ENCODE measurements around the gene FXN.
A peak's percentile ranks its signal among the peaks of the same experiment; 100 is the strongest.
"Not testable (repeated sequence)": the region's sequence is repeated elsewhere in the genome, so short reads cannot be mapped to it uniquely, and the experiment has no call there.

Gene FXN

GRCh38 chr9:69023650-69024049, 11.9 kb upstream of the FXN start:
- no peak for DNase-seq (ENCODE audit: low read depth, low spot score)

GRCh38 chr9:69027355-69028097, 8.0 kb upstream of the FXN start:
- DNase-seq (ENCODE audit: low read depth, low spot score): no peak

- no peak for DNase-seq (ENCODE audit: low read depth, low spot score)
Observed at GRCh38 chr9:69028754-69029153, 6.8 kb upstream of the FXN start.

GRCh38 chr9:69029535-69029934, 6.0 kb upstream of the FXN start:
- no peak for DNase-seq (ENCODE audit: low read depth, low spot score)

GRCh38 chr9:69030851-69031645, 4.5 kb upstream of the FXN start:
- no peak for DNase-seq (ENCODE audit: low read depth, low spot score)

GRCh38 chr9:69034071-69034470, 1.5 kb upstream of the FXN start:
- no peak for DNase-seq (ENCODE audit: low read depth, low spot score)

GRCh38 chr9:69036309-69036708, 757 bp downstream of the FXN start:
- DNase-seq (ENCODE audit: low read depth, low spot score): no peak

- no peak for DNase-seq (ENCODE audit: low read depth, low spot score)
Observed at GRCh38 chr9:69036799-69037198, 1.2 kb downstream of the FXN start.

- no peak for DNase-seq (ENCODE audit: low read depth, low spot score)
Observed at GRCh38 chr9:69040646-69041045, 5.1 kb downstream of the FXN start.

- peak; percentile 70 for DNase-seq (ENCODE audit: low read depth, low spot score)
Observed at GRCh38 chr9:69044240-69045219, 9.0 kb downstream of the FXN start.

GRCh38 chr9:69045821-69046220, 10.3 kb downstream of the FXN start:
- no peak for DNase-seq (ENCODE audit: low read depth, low spot score)

- DNase-seq (ENCODE audit: low read depth, low spot score): no peak
Observed at GRCh38 chr9:69046723-69047122, 11.2 kb downstream of the FXN start.

GRCh38 chr9:69047371-69047770, 11.8 kb downstream of the FXN start:
- no peak for DNase-seq (ENCODE audit: low read depth, low spot score)

- DNase-seq (ENCODE audit: low read depth, low spot score): no peak
Observed at GRCh38 chr9:69049094-69049493, 13.5 kb downstream of the FXN start.

- not testable (repeated sequence) for DNase-seq (ENCODE audit: low read depth, low spot score)
Observed at GRCh38 chr9:69050936-69051335, 15.4 kb downstream of the FXN start.

- DNase-seq (ENCODE audit: low read depth, low spot score): no peak
Observed at GRCh38 chr9:69054989-69055388, 19.4 kb downstream of the FXN start.

GRCh38 chr9:69056191-69056815, 20.8 kb downstream of the FXN start:
- no peak for DNase-seq (ENCODE audit: low read depth, low spot score)

- DNase-seq (ENCODE audit: low read depth, low spot score): no peak
Observed at GRCh38 chr9:69058101-69058500, 22.5 kb downstream of the FXN start.

- no peak for DNase-seq (ENCODE audit: low read depth, low spot score)
Observed at GRCh38 chr9:69060766-69061165, 25.2 kb downstream of the FXN start.

GRCh38 chr9:69062195-69062594, 26.6 kb downstream of the FXN start:
- no peak for DNase-seq (ENCODE audit: low read depth, low spot score)

GRCh38 chr9:69063839-69064238, 28.3 kb downstream of the FXN start:
- no peak for DNase-seq (ENCODE audit: low read depth, low spot score)
